ENCODE data around the gene ERG28. TPM values are rescaled to one million over a fixed set of nuclear protein-coding genes. Genes with fewer than 3 reads are reported as not detected.
A peak's percentile ranks its signal among the peaks of the same experiment; 100 is the strongest.

ERG28 gene
- total and polyA plus RNA-seq, 2 of the 13 experiments (the other 11 are each of a cell fraction or from before 2014, with no cell fraction given): 27.3 to 32.3 TPM

- TF ChIP-seq ZNF329 (CRISPR knock-in tag; IDR thresholded peaks at IDR 0.05; ENCODE audit: low read depth) (no peak), SRSF9 (IDR thresholded peaks at IDR 0.05; ENCODE audit: borderline replicate concordance, insufficient read depth, low read depth, low read length, poor library complexity, severe bottlenecking) (no peak), ZNF569 (CRISPR knock-in tag; IDR thresholded peaks at IDR 0.05; ENCODE audit: borderline replicate concordance) (no peak), ZNF670 (CRISPR knock-in tag; IDR thresholded peaks at IDR 0.05; ENCODE audit: borderline replicate concordance) (no peak), RARA (CRISPR knock-in tag; IDR thresholded peaks at IDR 0.05) (0 out of 2 replicates have a peak, but pooled peaks have one; percentile 6), LRRFIP1 (CRISPR knock-in tag; conservative IDR thresholded peaks at IDR 0.05) (no peak), ZNF317 (CRISPR knock-in tag; IDR thresholded peaks at IDR 0.05) (no peak), NFATC3 (CRISPR knock-in tag; IDR thresholded peaks at IDR 0.05) (no peak), RAD21 (CRISPR knock-in tag; IDR thresholded peaks at IDR 0.05) (no peak), MIER3 (CRISPR knock-in tag; IDR thresholded peaks at IDR 0.05; ENCODE audit: borderline replicate concordance) (no peak), ZNF720 (CRISPR knock-in tag; IDR thresholded peaks at IDR 0.05) (no peak), REL (CRISPR knock-in tag; conservative IDR thresholded peaks at IDR 0.05) (no peak), ZNF337 (CRISPR knock-in tag; IDR thresholded peaks at IDR 0.05; ENCODE audit: borderline replicate concordance, low read depth) (no peak), PHF21A (CRISPR knock-in tag; IDR thresholded peaks at IDR 0.05) (peak; percentile 85), IRF9 (CRISPR knock-in tag; IDR thresholded peaks at IDR 0.05; ENCODE audit: borderline replicate concordance) (no peak), RFX3 (CRISPR knock-in tag; IDR thresholded peaks at IDR 0.05) (no peak), SOX13 (IDR thresholded peaks at IDR 0.05) (no peak), SOX13 (CRISPR knock-in tag; conservative IDR thresholded peaks at IDR 0.05 in 1 of 2, IDR thresholded peaks at IDR 0.05 in 1 of 2) (peak in 1 of 2 experiments; percentile 40; a peak in 1 of 4 replicates), IRF1 (CRISPR knock-in tag; IDR thresholded peaks at IDR 0.05; ENCODE audit: low read depth) (no peak)
- TF ChIP-seq, protein P1, sequence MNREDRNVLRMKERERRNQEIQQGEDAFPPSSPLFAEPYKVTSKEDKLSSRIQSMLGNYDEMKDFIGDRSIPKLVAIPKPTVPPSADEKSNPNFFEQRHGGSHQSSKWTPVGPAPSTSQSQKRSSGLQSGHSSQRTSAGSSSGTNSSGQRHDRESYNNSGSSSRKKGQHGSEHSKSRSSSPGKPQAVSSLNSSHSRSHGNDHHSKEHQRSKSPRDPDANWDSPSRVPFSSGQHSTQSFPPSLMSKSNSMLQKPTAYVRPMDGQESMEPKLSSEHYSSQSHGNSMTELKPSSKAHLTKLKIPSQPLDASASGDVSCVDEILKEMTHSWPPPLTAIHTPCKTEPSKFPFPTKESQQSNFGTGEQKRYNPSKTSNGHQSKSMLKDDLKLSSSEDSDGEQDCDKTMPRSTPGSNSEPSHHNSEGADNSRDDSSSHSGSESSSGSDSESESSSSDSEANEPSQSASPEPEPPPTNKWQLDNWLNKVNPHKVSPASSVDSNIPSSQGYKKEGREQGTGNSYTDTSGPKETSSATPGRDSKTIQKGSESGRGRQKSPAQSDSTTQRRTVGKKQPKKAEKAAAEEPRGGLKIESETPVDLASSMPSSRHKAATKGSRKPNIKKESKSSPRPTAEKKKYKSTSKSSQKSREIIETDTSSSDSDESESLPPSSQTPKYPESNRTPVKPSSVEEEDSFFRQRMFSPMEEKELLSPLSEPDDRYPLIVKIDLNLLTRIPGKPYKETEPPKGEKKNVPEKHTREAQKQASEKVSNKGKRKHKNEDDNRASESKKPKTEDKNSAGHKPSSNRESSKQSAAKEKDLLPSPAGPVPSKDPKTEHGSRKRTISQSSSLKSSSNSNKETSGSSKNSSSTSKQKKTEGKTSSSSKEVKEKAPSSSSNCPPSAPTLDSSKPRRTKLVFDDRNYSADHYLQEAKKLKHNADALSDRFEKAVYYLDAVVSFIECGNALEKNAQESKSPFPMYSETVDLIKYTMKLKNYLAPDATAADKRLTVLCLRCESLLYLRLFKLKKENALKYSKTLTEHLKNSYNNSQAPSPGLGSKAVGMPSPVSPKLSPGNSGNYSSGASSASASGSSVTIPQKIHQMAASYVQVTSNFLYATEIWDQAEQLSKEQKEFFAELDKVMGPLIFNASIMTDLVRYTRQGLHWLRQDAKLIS (CRISPR knock-in tag; IDR thresholded peaks at IDR 0.05): no peak
- TF ChIP-seq, protein P2, sequence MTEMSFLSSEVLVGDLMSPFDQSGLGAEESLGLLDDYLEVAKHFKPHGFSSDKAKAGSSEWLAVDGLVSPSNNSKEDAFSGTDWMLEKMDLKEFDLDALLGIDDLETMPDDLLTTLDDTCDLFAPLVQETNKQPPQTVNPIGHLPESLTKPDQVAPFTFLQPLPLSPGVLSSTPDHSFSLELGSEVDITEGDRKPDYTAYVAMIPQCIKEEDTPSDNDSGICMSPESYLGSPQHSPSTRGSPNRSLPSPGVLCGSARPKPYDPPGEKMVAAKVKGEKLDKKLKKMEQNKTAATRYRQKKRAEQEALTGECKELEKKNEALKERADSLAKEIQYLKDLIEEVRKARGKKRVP (CRISPR knock-in tag; IDR thresholded peaks at IDR 0.05): no peak
Observed at GRCh38 chr14:75627406-75627805, 33.3 kb downstream of the ERG28 start (continued).

Data from HepG2 (cell line).